PC-9 (cell line): ENCODE measurements around the gene CAMTA1. TPM values are rescaled to one million over a fixed set of nuclear protein-coding genes. Genes with fewer than 3 reads are reported as not detected.

Experiments
- BruUV-seq: library from RNA; stranded (reverse); fragments of 400-500 nt; replicated peaks from 2 replicates; lab custom pipeline; 2021; lab: Mats Ljungman, UMichigan
- CTCF ChIA-PET: fragments of 300-600 bp; sonication (Branson Sonifier 250); formaldehyde crosslinking; loops from one replicate; lab custom pipeline; 2022; ENCODE audit warnings: antibody characterized with exemption; lab: Charles Lee
- POLR2A ChIA-PET: fragments of 300-600 bp; sonication (Branson Sonifier 250); formaldehyde crosslinking; loops from one replicate; lab custom pipeline; 2022; ENCODE audit warnings: antibody characterized with exemption; ENCODE audit not compliant: unreplicated experiment; lab: Charles Lee
- DNase-seq, 2 experiments: peaks; one replicate each; pipeline versions ENCODE4 v3.0.0 to v3.0.0-alpha.2; 2015 to 2022; ENCODE audit warnings: mixed read lengths in 1 of 2
- H2AFZ ChIP-seq: fragments of 200-600 bp; sonication (generic); 2 replicates; pipeline ENCODE4 v1.8.1; 2017; ENCODE audit warnings: antibody characterized with exemption
- H3F3A ChIP-seq: fragments of 200-600 bp; sonication (generic); 2 replicates; pipeline ENCODE4 v1.8.1; 2017; ENCODE audit warnings: antibody characterized with exemption, mild to moderate bottlenecking, low read depth; ENCODE audit not compliant: insufficient read depth
- H3K27ac ChIP-seq: fragments of 200-600 bp; sonication (generic); 2 replicates; pipeline ENCODE4 v1.6.1; 2016; ENCODE audit warnings: mixed run types
- H3K27me3 ChIP-seq: fragments of 200-600 bp; sonication (generic); 2 replicates; pipeline ENCODE4 v1.6.1; 2016; ENCODE audit warnings: low read depth, mixed run types; ENCODE audit not compliant: insufficient read depth
- H3K36me3 ChIP-seq: fragments of 200-600 bp; sonication (generic); 2 replicates; pipeline ENCODE4 v1.6.1; 2016; ENCODE audit warnings: low read depth, mixed run types
- H3K4me1 ChIP-seq: fragments of 200-600 bp; sonication (generic); replicated peaks from 2 replicates; pipeline ENCODE4 v1.6.1; 2016; ENCODE audit warnings: mixed run types; ENCODE audit not compliant: insufficient read depth
- H3K4me2 ChIP-seq: fragments of 200-600 bp; sonication (generic); 2 replicates; pipeline ENCODE4 v1.6.1; 2017; ENCODE audit warnings: mixed run types
- H3K4me3 ChIP-seq: fragments of 200-600 bp; sonication (generic); 2 replicates; pipeline ENCODE4 v1.6.1; 2016; ENCODE audit warnings: mixed run types
- H3K79me2 ChIP-seq: fragments of 200-600 bp; sonication (generic); 2 replicates; pipeline ENCODE4 v1.6.1; 2017; ENCODE audit warnings: low read depth, mixed run types
- H3K9me2 ChIP-seq: fragments of 200-600 bp; sonication (generic); 2 replicates; pipeline ENCODE4 v1.8.1; 2017; ENCODE audit warnings: mild to moderate bottlenecking; ENCODE audit not compliant: insufficient read depth
- H3K9me3 ChIP-seq: fragments of 200-600 bp; sonication (generic); 2 replicates; pipeline ENCODE4 v1.8.1; 2016; ENCODE audit warnings: low read depth; ENCODE audit not compliant: insufficient read depth
- H4K20me1 ChIP-seq: fragments of 200-600 bp; sonication (generic); 2 replicates; pipeline ENCODE4 v1.8.1; 2017; ENCODE audit not compliant: insufficient read depth
- EZH2 ChIP-seq: fragments of 200-600 bp; sonication (generic); IDR thresholded peaks from 2 replicates; pipeline ENCODE4 v1.8.0; 2017; ENCODE audit warnings: antibody characterized with exemption, low read depth
- intact Hi-C: fragments of 100-400 bp; cut with micrococcal nuclease; formaldehyde crosslinking; loops from one replicate; pipeline ENCODE4 v1.10.0; 2022; ENCODE audit not compliant: unreplicated experiment
- total RNA-seq: library from RNA; stranded (reverse); gene quantifications from 2 replicates; pipeline ENCODE4 v1.2.3, GENCODE V29; 2021
- TF ChIP-seq, protein P1 (sequence below): fragments of 200-600 bp; sonication (generic); conservative IDR thresholded peaks from 2 replicates; pipeline ENCODE4 v1.6.1; 2017; ENCODE audit warnings: mixed run types, antibody characterized with exemption, mild to moderate bottlenecking, moderate library complexity

The CAMTA1 gene
- total RNA-seq, 1 experiment from 2014 or later: 72.3 TPM

DNA sequence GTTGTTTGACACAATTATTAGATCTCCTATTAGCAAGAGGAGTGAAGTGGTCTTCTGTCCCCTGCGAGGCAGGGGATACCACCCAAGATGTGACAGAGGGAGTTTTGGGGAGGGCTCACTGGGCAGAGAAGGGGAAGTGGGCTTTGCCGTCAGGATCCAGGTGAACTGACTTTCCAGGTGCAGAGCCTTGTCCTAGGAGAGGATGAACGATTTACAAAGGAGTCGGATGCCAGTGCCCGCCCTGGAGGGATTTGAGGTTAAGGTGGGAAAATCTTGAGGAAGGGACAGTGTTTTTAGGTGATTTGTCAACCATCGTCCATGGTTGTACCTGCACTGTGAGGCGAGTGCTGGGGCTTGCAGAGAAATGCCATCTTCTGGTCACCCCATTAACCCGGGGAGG lies 201.0 kb downstream of the CAMTA1 start:
- H4K20me1 ChIP-seq: no peaks in the 10 kb centered on the region
- no peaks in the 10 kb centered on the region for H3K4me1 ChIP-seq
- TF ChIP-seq EZH2: no peak
- TF ChIP-seq, protein P1, sequence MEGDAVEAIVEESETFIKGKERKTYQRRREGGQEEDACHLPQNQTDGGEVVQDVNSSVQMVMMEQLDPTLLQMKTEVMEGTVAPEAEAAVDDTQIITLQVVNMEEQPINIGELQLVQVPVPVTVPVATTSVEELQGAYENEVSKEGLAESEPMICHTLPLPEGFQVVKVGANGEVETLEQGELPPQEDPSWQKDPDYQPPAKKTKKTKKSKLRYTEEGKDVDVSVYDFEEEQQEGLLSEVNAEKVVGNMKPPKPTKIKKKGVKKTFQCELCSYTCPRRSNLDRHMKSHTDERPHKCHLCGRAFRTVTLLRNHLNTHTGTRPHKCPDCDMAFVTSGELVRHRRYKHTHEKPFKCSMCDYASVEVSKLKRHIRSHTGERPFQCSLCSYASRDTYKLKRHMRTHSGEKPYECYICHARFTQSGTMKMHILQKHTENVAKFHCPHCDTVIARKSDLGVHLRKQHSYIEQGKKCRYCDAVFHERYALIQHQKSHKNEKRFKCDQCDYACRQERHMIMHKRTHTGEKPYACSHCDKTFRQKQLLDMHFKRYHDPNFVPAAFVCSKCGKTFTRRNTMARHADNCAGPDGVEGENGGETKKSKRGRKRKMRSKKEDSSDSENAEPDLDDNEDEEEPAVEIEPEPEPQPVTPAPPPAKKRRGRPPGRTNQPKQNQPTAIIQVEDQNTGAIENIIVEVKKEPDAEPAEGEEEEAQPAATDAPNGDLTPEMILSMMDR: no peak
- H2AFZ ChIP-seq: no peak overlapping the region
- no peak for DNase-seq
- H3K27ac ChIP-seq: no peak overlapping the region
- POLR2A ChIA-PET: no interaction called here
- H3K4me2 ChIP-seq: no peak overlapping the region
- no peaks in the 10 kb centered on the region for H3K9me3 ChIP-seq
- no peaks in the 10 kb centered on the region for H3K9me2 ChIP-seq
- no TSS peak for BruUV-seq
- H3F3A ChIP-seq: no peaks in the 10 kb centered on the region
- CTCF ChIA-PET: no interaction called here
- H3K4me3 ChIP-seq: no peak overlapping the region
- peaks cover 58% of the 10 kb centered on the region for H3K27me3 ChIP-seq
- intact Hi-C loops: no loop called here
- no peaks in the 10 kb centered on the region for H3K36me3 ChIP-seq
- no peaks in the 10 kb centered on the region for H3K79me2 ChIP-seq

DNA sequence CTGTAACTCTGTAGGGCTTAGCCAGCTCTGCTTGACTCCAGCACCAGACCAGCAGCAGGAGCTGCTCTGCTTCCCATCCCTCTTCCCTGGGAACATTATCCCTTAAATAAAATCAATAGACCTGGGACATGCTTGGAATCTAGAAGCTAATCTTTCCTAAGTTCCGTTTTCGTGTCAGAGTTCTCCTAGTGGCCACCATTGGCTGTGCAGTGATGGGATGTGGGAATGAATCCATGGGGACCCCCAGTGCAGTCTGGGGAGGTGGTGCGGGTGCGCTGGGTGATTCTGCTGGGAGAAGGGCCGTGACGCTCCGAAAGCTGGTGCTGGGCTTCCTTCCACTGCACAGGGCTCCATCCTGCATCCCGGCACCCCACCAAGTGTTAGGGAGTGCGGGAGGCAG lies 202.7 kb downstream of the CAMTA1 start:
- TF ChIP-seq, protein P1: no peak
- TF ChIP-seq EZH2: no peak
- intact Hi-C loops: no loop called here
- H3F3A ChIP-seq: no peaks in the 10 kb centered on the region
- no peak for DNase-seq
- BruUV-seq: no TSS peak
- no peak overlapping the region for H3K4me2 ChIP-seq
- CTCF ChIA-PET: no interaction called here
- no peaks in the 10 kb centered on the region for H3K9me3 ChIP-seq
- no peaks in the 10 kb centered on the region for H3K9me2 ChIP-seq
- H3K27me3 ChIP-seq: peaks cover 58% of the 10 kb centered on the region
- H3K4me3 ChIP-seq: no peak overlapping the region
- H3K79me2 ChIP-seq: no peaks in the 10 kb centered on the region
- no peaks in the 10 kb centered on the region for H4K20me1 ChIP-seq
- H3K36me3 ChIP-seq: no peaks in the 10 kb centered on the region
- POLR2A ChIA-PET: no interaction called here
- no peak overlapping the region for H3K27ac ChIP-seq
- H3K4me1 ChIP-seq: no peaks in the 10 kb centered on the region
- H2AFZ ChIP-seq: no peak overlapping the region

DNA sequence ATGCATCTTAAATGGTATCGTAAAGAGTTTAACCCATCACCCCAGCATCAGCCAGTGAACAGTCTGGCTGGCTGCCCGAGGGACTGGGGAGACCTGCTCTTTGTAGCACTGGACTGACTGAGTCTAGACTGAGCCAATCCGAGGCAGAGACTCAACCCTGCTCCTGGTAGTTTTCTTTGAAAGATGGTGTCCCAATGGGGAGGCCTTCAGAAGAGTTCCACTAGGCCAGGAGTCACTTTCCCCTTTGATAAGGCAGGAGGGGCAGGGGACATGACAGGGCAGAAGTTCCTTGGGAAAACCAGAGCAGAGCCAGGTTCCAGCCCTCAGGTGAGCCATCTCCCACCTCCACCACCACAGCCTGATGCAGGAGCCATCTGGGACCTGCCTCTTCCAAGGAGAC lies 203.5 kb downstream of the CAMTA1 start:
- BruUV-seq: no TSS peak
- ChIA-PET POLR2A (no interaction called here), CTCF (no interaction called here)
- no peaks in the 10 kb centered on the region for H3K9me3 ChIP-seq
- H3K4me3 ChIP-seq: no peak overlapping the region
- H3K36me3 ChIP-seq: no peaks in the 10 kb centered on the region
- intact Hi-C loops: no loop called here
- H3K79me2 ChIP-seq: no peaks in the 10 kb centered on the region
- no peak overlapping the region for H3K27ac ChIP-seq
- no peaks in the 10 kb centered on the region for H3F3A ChIP-seq
- TF ChIP-seq, protein P1: no peak
- TF ChIP-seq EZH2: no peak
- no peak for DNase-seq
- H3K4me2 ChIP-seq: no peak overlapping the region
- no peak overlapping the region for H2AFZ ChIP-seq
- H3K4me1 ChIP-seq: no peaks in the 10 kb centered on the region
- H4K20me1 ChIP-seq: no peaks in the 10 kb centered on the region
- H3K27me3 ChIP-seq: peaks cover 58% of the 10 kb centered on the region
- H3K9me2 ChIP-seq: no peaks in the 10 kb centered on the region
